SK-N-SH (cell line): ENCODE data around the gene UBE2E1. TPM values are rescaled to one million over a fixed set of nuclear protein-coding genes. Genes with fewer than 3 reads are reported as not detected.

Experiments used
- CTCF ChIA-PET: fragments of 300-600, 350-600 bp; formaldehyde crosslinking; extraction: SDS; loops from one replicate; lab custom pipeline; 2021; lab: Yijun Ruan, JAX
- POLR2A ChIA-PET: fragments of 350-600 bp; sonication (Branson Sonifier 250); formaldehyde crosslinking; extraction: SDS; loops from one replicate; lab custom pipeline; 2020; ENCODE audit warnings: antibody characterized with exemption, inconsistent platforms; lab: Yijun Ruan, JAX
- DNase-seq: peaks from one replicate; pipeline ENCODE4 v3.0.0; 2012
- H2AFZ ChIP-seq: fragments of 200-600 bp; sonication (generic); 2 replicates; pipeline ENCODE4 v1.8.1; 2016; ENCODE audit warnings: antibody characterized with exemption, mild to moderate bottlenecking, low read depth
- H3F3A ChIP-seq: fragments of 200-600 bp; sonication (generic); replicated peaks from 2 replicates; pipeline ENCODE3; 2016; ENCODE audit warnings: antibody characterized with exemption, mild to moderate bottlenecking; ENCODE audit not compliant: insufficient read depth
- H3K27ac ChIP-seq, 2 experiments: fragments of 200-500 bp in 1 of 2; fragments of 200-600 bp in 1 of 2; sonication (Bioruptor generic) in 1 of 2; sonication (generic), shearing (Covaris generic) in 1 of 2; 2 replicates each; pipeline versions ENCODE4 v1.5.1 to v1.6.1; 2014 to 2016; ENCODE audit warnings: low read depth in 2 of 2, inconsistent platforms in 1 of 2, low read length in 1 of 2, mild to moderate bottlenecking in 1 of 2, mixed read lengths in 1 of 2
- H3K27me3 ChIP-seq: fragments of 200-600 bp; sonication (generic), shearing (Covaris generic); 2 replicates; pipeline ENCODE4 v1.6.1; 2016; ENCODE audit warnings: mixed run types; ENCODE audit not compliant: insufficient read depth
- H3K36me3 ChIP-seq, 2 experiments: fragments of 200-500 bp in 1 of 2; fragments of 200-600 bp in 1 of 2; sonication (Bioruptor generic) in 1 of 2; sonication (generic) in 1 of 2; replicated peaks in 1 of 2; 2 replicates each; pipeline versions ENCODE3 to v1.5.1; 2014 to 2016; ENCODE audit warnings: low read length in 1 of 2, mild to moderate bottlenecking in 1 of 2; ENCODE audit not compliant: insufficient read depth in 2 of 2, control insufficient read depth in 1 of 2
- H3K4me1 ChIP-seq, 2 experiments: fragments of 200-500 bp in 1 of 2; fragments of 200-600 bp in 1 of 2; sonication (Bioruptor generic) in 1 of 2; sonication (generic), shearing (Covaris generic) in 1 of 2; 2 replicates each; pipeline versions ENCODE4 v1.5.1 to v1.6.1; 2014 to 2016; ENCODE audit warnings: low read depth in 1 of 2, low read length in 1 of 2, mixed run types in 1 of 2; ENCODE audit not compliant: insufficient read depth in 2 of 2, control insufficient read depth in 1 of 2
- H3K4me2 ChIP-seq: fragments of 200-600 bp; sonication (generic), shearing (Covaris generic); 2 replicates; pipeline ENCODE4 v1.6.1; 2017; ENCODE audit warnings: mixed run types
- H3K4me3 ChIP-seq, 2 experiments: fragments of 200-500 bp in 1 of 2; fragments of 200-600 bp in 1 of 2; sonication (Bioruptor generic) in 1 of 2; sonication (generic), shearing (Covaris generic) in 1 of 2; 2 replicates each; pipeline versions ENCODE4 v1.5.1 to v1.8.1; 2014 to 2016; ENCODE audit warnings: low read depth in 2 of 2, inconsistent platforms in 1 of 2, low read length in 1 of 2, mild to moderate bottlenecking in 1 of 2, mixed read lengths in 1 of 2, moderate library complexity in 1 of 2
- H3K79me2 ChIP-seq: fragments of 200-600 bp; sonication (generic); 2 replicates; pipeline ENCODE4 v1.8.1; 2017; ENCODE audit warnings: mild to moderate bottlenecking; ENCODE audit not compliant: insufficient read depth
- H3K9ac ChIP-seq: fragments of 200-600 bp; sonication (generic); 2 replicates; pipeline ENCODE4 v1.6.1; 2017; ENCODE audit warnings: mixed run types
- H3K9me2 ChIP-seq: fragments of 200-600 bp; sonication (generic); 2 replicates; pipeline ENCODE4 v1.6.1; 2017; ENCODE audit warnings: mixed run types
- H3K9me3 ChIP-seq: fragments of 200-600 bp; sonication (generic); 2 replicates; pipeline ENCODE4 v1.6.1; 2017; ENCODE audit warnings: mixed run types, mild to moderate bottlenecking, moderate library complexity
- H4K20me1 ChIP-seq: fragments of 200-600 bp; sonication (generic); 2 replicates; pipeline ENCODE4 v1.6.1; 2017; ENCODE audit warnings: mild to moderate bottlenecking, mixed run types; ENCODE audit not compliant: insufficient read depth
- CHD2 ChIP-seq: fragments of 150-350 bp; IDR thresholded peaks from 2 replicates; pipeline ENCODE4 v1.6.1; 2018; ENCODE audit warnings: low read length; ENCODE audit not compliant: partially characterized antibody
- EP300 ChIP-seq, 2 experiments: IDR thresholded peaks; 2 replicates each; pipeline versions ENCODE4 v1.4.0 to v1.6.1; 2012; ENCODE audit warnings: borderline replicate concordance in 1 of 2, low read depth in 1 of 2, low read length in 1 of 2
- EZH2phosphoT487 ChIP-seq: fragments of 200-600 bp; sonication (generic); IDR thresholded peaks from 2 replicates; pipeline ENCODE4 v1.6.1; 2017; ENCODE audit warnings: low read depth, mixed run types, mild to moderate bottlenecking, antibody characterized with exemption, moderate library complexity, borderline replicate concordance
- FOXM1 ChIP-seq: IDR thresholded peaks from 2 replicates; pipeline ENCODE4 v1.4.0; 2012; ENCODE audit warnings: low read depth, mild to moderate bottlenecking
- GATA2 ChIP-seq: sonication (generic); formaldehyde crosslinking; IDR thresholded peaks from 2 replicates; pipeline ENCODE4 v1.5.0; 2020; ENCODE audit warnings: mild to moderate bottlenecking, missing genetic modification reagents
- MEF2A ChIP-seq: IDR thresholded peaks from 2 replicates; pipeline ENCODE4 v1.4.0; 2012; ENCODE audit warnings: low read depth, borderline replicate concordance
- MXI1 ChIP-seq: IDR thresholded peaks from 2 replicates; pipeline ENCODE4 v1.6.1; 2012; ENCODE audit warnings: mild to moderate bottlenecking, low read depth, low read length, improper control_type of control experiment
- NRF1 ChIP-seq: IDR thresholded peaks from 2 replicates; pipeline ENCODE4 v1.6.1; 2012; ENCODE audit warnings: low read depth, mild to moderate bottlenecking, low read length
- POLR2AphosphoS5 ChIP-seq: IDR thresholded peaks from 2 replicates; pipeline ENCODE4 v1.6.1; 2012; ENCODE audit warnings: low read depth, low read length
- RFX5 ChIP-seq: IDR thresholded peaks from 2 replicates; pipeline ENCODE4 v1.6.1; 2012; ENCODE audit warnings: mild to moderate bottlenecking, improper control_type of control experiment, low read length
- RXRA ChIP-seq: IDR thresholded peaks from 2 replicates; pipeline ENCODE4 v1.4.0; 2012; ENCODE audit warnings: low read depth, mild to moderate bottlenecking, borderline replicate concordance
- SMC3 ChIP-seq: IDR thresholded peaks from 2 replicates; pipeline ENCODE4 v1.6.1; 2012; ENCODE audit warnings: low read depth, low read length, improper control_type of control experiment
- TCF12 ChIP-seq: IDR thresholded peaks from 2 replicates; pipeline ENCODE4 v1.4.0; 2012
- WGBS: methylation state at CpG from one replicate; pipeline ENCODE4 v1.1.6; 2017; ENCODE audit warnings: low lambda C conversion rate; 5-methylcytosine and 5-hydroxymethylcytosine counted together
- polyA plus RNA-seq, 3 experiments: library from polyadenylated mRNA; depleted of rRNA; stranded (reverse); fragments of >200 nt; gene quantifications; 2 replicates each; pipeline ENCODE4 v1.2.3, GENCODE V29; 2012
- TF ChIP-seq, protein P1 (sequence below): fragments of 150-350 bp; IDR thresholded peaks from 2 replicates; pipeline ENCODE4 v1.6.1; 2016; ENCODE audit warnings: mild to moderate bottlenecking, low read depth, low read length
- TF ChIP-seq, protein P2 (sequence below): IDR thresholded peaks from 2 replicates; pipeline ENCODE4; 2012
- TF ChIP-seq, protein P3 (sequence below): IDR thresholded peaks from 2 replicates; pipeline ENCODE4 v1.4.0; 2012; ENCODE audit warnings: low read depth, borderline replicate concordance
- TF ChIP-seq, protein P4 (sequence below): IDR thresholded peaks from 2 replicates; pipeline ENCODE4 v1.4.0; 2012; ENCODE audit warnings: low read depth, borderline replicate concordance
- TF ChIP-seq, protein P5 (sequence below): IDR thresholded peaks from 2 replicates; pipeline ENCODE4 v1.4.0; 2012; ENCODE audit warnings: low read depth
- TF ChIP-seq, protein P6 (sequence below): fragments of 150-350 bp; IDR thresholded peaks from 2 replicates; pipeline ENCODE4 v1.6.1; 2017; ENCODE audit warnings: antibody characterized with exemption, low read length, low read depth, borderline replicate concordance
- TF ChIP-seq, protein P7 (sequence below): fragments of 200-600 bp; sonication (generic); IDR thresholded peaks from 2 replicates; pipeline ENCODE4 v1.6.1; 2017; ENCODE audit warnings: antibody characterized with exemption, mild to moderate bottlenecking, moderate library complexity

UBE2E1 gene
- polyA plus RNA-seq, 1 of the 3 experiments (the other 2 are of a cell fraction), result 59.9 TPM

DNA sequence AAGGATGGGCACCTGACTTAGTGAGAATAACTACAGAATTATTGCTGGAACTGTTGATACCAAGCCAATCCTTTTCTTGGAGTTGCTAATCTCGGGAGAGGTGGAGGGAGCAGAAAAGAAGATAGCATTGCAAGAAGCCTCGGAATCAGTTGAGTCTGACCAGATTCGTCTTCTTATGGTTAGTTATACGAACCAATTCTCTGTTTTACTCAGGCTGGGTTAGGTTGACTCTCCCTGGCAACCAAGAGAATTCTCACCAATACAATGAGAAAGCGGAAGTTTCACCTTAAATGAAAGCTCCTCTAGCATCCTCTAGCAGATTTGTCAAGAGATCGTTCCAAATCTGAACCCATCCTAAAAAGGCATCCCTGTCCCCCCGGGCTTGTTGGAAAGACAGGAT is 43.5 kb upstream of the UBE2E1 start:
- no peaks in the 10 kb centered on the region for H3K9me2 ChIP-seq
- no peaks in the 10 kb centered on the region for H3K27me3 ChIP-seq
- H3F3A ChIP-seq, result no peaks in the 10 kb centered on the region
- peak overlapping the region; percentile 76 for H3K4me2 ChIP-seq
- ChIA-PET CTCF (interaction anchor here (0.6 to 2.0 kb wide), 4 partner anchors 16 to 126 kb away, joined by 3 to 6 read pairs (median 4); no protein-coding TSS in a partner anchor), POLR2A (interaction anchor here (0.6 to 1.7 kb wide), 2 partner anchors 104 to 155 kb away, joined by 3 to 10 read pairs; partner anchors contain the start of genes NKIRAS1 and RPL15)
- H3K4me3 ChIP-seq, result no peak overlapping the region
- no peaks in the 10 kb centered on the region for H3K79me2 ChIP-seq
- no peak overlapping the region for H3K9ac ChIP-seq
- TF ChIP-seq EZH2phosphoT487 (no peak), MXI1 (no peak), EP300 (IDR thresholded peaks at IDR 0.05; ENCODE audit: borderline replicate concordance in 1 of 2, low read depth in 1 of 2, low read length in 1 of 2) (no peak), TCF12 (no peak), FOXM1 (no peak), CHD2 (no peak), RFX5 (no peak), GATA2 (CRISPR knock-in tag) (no peak), MEF2A (no peak), SMC3 (no peak), POLR2AphosphoS5 (no peak), NRF1 (no peak), RXRA (no peak)
- TF ChIP-seq, protein P1, sequence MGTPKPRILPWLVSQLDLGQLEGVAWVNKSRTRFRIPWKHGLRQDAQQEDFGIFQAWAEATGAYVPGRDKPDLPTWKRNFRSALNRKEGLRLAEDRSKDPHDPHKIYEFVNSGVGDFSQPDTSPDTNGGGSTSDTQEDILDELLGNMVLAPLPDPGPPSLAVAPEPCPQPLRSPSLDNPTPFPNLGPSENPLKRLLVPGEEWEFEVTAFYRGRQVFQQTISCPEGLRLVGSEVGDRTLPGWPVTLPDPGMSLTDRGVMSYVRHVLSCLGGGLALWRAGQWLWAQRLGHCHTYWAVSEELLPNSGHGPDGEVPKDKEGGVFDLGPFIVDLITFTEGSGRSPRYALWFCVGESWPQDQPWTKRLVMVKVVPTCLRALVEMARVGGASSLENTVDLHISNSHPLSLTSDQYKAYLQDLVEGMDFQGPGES, result no peak
- TF ChIP-seq, protein P2, sequence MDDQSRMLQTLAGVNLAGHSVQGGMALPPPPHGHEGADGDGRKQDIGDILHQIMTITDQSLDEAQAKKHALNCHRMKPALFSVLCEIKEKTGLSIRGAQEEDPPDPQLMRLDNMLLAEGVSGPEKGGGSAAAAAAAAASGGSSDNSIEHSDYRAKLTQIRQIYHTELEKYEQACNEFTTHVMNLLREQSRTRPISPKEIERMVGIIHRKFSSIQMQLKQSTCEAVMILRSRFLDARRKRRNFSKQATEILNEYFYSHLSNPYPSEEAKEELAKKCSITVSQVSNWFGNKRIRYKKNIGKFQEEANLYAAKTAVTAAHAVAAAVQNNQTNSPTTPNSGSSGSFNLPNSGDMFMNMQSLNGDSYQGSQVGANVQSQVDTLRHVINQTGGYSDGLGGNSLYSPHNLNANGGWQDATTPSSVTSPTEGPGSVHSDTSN, result no peak
- TF ChIP-seq, protein P3, sequence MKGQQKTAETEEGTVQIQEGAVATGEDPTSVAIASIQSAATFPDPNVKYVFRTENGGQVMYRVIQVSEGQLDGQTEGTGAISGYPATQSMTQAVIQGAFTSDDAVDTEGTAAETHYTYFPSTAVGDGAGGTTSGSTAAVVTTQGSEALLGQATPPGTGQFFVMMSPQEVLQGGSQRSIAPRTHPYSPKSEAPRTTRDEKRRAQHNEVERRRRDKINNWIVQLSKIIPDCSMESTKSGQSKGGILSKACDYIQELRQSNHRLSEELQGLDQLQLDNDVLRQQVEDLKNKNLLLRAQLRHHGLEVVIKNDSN, result no peak
- TF ChIP-seq, protein P4, sequence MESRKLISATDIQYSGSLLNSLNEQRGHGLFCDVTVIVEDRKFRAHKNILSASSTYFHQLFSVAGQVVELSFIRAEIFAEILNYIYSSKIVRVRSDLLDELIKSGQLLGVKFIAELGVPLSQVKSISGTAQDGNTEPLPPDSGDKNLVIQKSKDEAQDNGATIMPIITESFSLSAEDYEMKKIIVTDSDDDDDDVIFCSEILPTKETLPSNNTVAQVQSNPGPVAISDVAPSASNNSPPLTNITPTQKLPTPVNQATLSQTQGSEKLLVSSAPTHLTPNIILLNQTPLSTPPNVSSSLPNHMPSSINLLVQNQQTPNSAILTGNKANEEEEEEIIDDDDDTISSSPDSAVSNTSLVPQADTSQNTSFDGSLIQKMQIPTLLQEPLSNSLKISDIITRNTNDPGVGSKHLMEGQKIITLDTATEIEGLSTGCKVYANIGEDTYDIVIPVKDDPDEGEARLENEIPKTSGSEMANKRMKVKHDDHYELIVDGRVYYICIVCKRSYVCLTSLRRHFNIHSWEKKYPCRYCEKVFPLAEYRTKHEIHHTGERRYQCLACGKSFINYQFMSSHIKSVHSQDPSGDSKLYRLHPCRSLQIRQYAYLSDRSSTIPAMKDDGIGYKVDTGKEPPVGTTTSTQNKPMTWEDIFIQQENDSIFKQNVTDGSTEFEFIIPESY, result no peak
- TF ChIP-seq, protein P5, sequence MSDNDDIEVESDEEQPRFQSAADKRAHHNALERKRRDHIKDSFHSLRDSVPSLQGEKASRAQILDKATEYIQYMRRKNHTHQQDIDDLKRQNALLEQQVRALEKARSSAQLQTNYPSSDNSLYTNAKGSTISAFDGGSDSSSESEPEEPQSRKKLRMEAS, result no peak
- TF ChIP-seq, protein P6, sequence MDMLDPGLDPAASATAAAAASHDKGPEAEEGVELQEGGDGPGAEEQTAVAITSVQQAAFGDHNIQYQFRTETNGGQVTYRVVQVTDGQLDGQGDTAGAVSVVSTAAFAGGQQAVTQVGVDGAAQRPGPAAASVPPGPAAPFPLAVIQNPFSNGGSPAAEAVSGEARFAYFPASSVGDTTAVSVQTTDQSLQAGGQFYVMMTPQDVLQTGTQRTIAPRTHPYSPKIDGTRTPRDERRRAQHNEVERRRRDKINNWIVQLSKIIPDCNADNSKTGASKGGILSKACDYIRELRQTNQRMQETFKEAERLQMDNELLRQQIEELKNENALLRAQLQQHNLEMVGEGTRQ, result no peak
- TF ChIP-seq, protein P7, sequence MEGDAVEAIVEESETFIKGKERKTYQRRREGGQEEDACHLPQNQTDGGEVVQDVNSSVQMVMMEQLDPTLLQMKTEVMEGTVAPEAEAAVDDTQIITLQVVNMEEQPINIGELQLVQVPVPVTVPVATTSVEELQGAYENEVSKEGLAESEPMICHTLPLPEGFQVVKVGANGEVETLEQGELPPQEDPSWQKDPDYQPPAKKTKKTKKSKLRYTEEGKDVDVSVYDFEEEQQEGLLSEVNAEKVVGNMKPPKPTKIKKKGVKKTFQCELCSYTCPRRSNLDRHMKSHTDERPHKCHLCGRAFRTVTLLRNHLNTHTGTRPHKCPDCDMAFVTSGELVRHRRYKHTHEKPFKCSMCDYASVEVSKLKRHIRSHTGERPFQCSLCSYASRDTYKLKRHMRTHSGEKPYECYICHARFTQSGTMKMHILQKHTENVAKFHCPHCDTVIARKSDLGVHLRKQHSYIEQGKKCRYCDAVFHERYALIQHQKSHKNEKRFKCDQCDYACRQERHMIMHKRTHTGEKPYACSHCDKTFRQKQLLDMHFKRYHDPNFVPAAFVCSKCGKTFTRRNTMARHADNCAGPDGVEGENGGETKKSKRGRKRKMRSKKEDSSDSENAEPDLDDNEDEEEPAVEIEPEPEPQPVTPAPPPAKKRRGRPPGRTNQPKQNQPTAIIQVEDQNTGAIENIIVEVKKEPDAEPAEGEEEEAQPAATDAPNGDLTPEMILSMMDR, result no peak
- peak overlapping the region; percentile 83 to 89 for H3K27ac ChIP-seq
- WGBS, result 88% methylated on average over 7 of the region's 7 CpGs
- peak; percentile 36 for DNase-seq
- H3K36me3 ChIP-seq, result no peaks in the 10 kb centered on the region
- peak overlapping the region; percentile 90; the same call in 1 of the 2 replicates for H2AFZ ChIP-seq
- H3K9me3 ChIP-seq, result no peaks in the 10 kb centered on the region
- no peaks in the 10 kb centered on the region for H4K20me1 ChIP-seq
- peaks cover 0 to 19% of the 10 kb centered on the region in 2 experiments; a peak in 1 of 4 replicates for H3K4me1 ChIP-seq
